Measurements from ENCODE around the gene RNF113B.

The RNF113B gene

DNA sequence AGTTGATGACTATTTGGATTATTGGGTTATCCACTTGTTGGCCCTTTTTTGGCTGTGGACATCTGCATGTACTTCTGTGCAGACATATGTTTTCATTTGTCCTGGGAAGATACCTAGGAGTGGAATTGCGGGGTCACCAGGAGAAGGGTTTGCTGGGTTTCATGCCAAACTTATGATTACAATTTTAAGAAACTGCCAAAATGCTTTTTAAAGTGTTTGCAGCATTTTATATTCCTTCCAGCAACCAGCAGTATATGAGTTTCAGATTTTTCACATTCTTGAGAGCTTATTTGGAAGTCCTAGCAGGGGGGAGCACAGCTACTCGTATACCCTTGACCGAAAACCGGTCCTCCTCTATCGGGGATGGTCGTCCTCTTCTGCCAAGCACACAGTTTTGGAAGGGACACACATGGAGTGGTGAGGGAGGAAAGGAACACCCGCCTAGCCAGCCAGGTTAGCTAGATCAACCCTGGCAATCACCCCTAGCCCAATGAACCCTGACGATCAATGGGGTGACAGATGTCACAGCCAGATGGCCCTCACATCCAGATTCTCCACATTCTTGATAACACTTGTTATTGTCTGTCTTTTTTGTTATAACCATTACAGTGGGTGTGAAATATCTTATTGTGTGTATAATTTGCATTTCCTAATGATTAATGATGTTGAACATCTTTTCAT, 26.7 kb upstream of the RNF113B start:
- DNase-seq: no peak

DNA sequence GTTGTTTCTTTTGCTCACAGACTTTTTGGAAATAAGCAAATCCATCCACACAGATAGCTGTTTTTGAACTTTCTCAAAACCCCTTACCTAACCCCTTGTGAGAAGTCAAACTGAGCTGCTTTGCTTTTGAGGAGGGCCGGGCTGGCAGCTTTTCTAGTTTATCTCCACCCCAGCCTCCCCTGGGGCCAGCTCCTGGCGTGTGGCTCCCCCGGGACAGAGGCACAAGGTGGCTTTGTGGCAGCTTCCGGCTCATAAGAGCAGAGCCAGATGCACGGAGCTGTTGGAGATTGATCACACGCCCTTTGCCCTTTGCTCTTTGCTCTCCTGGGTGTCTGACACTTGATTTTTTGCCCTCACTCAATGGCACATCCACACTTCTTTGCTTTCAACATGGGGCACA, 24.9 kb upstream of the RNF113B start:
- no peak for DNase-seq

DNA sequence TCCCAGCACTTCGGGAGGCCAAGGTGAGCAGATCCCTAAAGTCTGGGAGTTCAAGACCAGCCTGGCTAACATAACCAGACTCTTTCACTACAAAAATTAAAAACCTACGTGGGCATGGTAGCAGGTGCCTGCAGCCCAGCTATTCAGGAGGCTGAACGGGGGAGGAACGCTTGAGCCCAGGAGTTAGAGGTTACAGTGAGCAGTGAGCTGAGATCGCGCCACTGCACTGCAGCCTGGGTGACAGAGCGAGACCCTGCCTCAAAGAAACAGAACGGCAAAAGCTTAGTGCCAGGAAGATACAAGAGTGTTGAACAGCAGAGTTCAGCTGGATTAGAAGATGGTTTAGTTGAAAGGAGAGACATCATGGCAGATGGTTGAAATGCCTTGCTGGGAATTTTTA, 24.1 kb upstream of the RNF113B start:
- no peak for DNase-seq

DNA sequence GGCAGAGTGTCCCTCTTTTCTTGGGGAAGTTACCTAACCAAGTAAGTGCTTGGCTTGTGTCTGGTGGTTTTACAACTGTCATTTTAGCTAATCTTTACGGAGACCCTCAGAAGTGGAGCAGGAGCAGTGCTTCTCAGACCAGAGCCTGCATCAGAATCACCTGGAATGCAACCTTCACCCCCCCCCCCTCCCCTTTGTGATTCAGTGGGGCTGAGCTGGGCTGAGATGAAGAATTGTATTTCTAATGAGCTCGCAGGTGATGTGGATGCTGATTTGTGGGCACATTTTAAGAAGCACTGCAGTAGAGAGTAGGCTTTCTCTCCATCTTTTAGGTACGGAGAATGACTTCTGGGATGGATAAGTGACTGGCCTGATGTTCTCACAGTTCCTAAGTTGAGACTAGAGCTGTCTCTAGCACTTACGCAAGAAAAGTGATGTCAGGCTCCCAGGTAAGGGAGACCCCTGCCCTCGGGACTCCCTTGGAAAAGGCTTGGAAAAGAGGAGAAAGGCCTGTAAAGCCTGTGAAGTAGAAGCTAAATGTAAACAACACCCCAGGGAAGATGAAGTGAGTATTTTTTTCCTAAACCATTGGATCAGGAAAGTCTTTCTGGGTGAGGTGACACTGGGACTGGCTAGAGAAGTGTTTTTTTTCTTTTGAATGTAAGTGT, 23.3 kb upstream of the RNF113B start:
- DNase-seq: no peak

GRCh38 chr13:98199480-98199879, 22.4 kb upstream of the RNF113B start:
- DNase-seq: no peak

GRCh38 chr13:98198683-98199082, 21.6 kb upstream of the RNF113B start:
- DNase-seq: no peak

GRCh38 chr13:98195054-98195791, 18.2 kb upstream of the RNF113B start:
- DNase-seq: no peak

- DNase-seq: no peak
Measured at GRCh38 chr13:98192008-98192407, 14.9 kb upstream of the RNF113B start.

DNA sequence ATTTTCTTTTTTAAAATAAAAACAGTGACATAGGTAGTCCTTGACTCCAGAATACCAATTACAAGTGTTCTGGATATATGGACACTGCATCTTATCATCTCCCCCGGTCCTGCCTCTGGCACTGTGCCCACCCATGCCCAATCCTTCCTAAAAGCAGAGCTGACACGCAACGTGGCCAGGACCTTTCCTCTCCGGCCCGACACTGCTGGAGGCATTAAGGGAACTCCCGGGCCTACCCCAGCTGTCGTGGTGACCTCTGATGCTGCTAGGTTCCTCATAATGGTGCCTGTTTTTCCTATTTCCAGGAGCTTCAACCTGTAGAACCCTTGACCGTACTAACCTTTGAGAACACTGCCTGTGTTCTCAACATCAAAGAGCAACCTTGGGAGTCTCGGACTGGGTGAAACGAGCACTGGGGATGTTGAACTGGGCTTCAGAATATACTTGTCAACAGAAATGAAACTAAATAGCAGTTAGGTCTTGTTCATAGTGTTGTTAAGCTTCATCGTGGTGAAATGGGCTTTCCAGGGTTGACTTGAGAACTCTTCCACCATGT, 13.9 kb upstream of the RNF113B start:
- no peak for DNase-seq

DNA sequence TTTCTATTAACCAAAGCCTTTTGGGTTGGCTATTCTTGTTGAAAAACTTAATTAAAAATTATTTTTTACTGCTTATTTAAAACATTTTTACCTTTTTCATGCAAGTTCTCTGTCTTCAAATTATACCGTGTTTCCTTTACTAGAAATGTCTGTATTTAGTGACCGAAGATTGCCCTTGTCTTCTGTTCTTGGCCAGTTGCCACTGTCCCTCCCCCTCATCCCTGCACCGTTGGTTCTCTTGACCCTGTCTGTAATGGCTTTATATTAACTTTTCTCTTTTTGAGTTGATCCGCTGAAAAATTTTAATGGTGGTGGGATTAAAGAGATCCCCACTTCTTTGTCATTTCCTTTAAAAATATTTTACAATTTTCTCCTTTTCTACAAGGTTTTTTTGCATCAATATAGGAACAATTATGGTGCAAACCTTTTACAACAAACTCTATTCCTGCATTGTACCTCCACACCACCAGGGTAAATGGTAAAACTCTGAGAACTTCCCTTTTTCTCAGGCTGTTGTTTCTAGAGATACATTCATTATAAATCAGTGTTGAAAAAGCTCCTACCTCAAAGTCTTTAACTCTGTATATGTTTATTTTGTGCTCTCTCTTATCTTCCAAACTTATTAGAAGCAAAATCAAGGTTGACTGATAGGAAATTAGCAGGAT, 12.9 kb upstream of the RNF113B start:
- no peak for DNase-seq

DNA sequence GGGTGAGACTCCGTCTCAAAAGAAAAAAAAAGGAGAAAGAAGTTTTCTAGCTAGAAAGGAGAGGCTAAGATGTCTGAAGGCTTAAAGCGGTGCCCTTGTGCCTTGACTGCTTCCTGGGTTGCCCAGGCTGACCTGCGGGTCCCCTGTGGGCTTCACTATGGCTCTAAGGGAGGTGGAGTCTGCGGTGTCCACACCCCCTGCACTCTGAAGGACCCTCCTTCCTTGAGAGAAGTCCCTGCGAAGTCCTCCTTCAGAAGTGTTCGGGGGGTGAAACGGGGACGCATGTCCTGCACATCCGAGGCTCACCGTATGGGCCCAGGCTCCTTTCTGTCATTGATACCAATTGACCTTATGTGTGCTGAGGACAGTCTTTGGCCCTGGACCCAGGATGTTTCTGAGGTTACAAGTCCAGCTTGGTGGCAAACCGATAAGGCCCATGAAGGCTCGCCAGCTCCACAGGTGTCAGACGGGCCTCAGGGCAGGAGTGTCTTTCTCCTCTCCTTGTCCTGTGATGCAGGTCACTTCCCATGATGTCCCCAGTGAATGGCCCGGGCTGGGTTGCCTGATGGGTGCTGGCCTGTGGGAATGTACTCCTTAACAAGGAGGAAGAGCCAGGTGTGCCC, 11.6 kb upstream of the RNF113B start:
- DNase-seq: no peak

DNA sequence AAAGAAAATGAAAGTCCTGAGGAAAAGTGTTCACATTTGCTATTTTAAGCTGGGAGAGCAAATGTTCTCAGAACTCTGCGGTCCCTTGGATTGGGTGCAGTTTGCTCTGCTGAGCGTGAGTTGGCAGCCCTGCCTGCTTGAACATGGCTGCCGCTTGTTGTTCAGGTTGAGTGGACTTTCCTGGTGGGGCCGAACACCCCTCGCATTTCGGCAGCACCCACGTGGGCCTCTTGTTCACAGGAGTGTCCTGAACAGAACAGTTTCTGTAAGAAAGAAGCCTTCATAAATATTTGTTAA, 10.8 kb upstream of the RNF113B start:
- no peak for DNase-seq

DNA sequence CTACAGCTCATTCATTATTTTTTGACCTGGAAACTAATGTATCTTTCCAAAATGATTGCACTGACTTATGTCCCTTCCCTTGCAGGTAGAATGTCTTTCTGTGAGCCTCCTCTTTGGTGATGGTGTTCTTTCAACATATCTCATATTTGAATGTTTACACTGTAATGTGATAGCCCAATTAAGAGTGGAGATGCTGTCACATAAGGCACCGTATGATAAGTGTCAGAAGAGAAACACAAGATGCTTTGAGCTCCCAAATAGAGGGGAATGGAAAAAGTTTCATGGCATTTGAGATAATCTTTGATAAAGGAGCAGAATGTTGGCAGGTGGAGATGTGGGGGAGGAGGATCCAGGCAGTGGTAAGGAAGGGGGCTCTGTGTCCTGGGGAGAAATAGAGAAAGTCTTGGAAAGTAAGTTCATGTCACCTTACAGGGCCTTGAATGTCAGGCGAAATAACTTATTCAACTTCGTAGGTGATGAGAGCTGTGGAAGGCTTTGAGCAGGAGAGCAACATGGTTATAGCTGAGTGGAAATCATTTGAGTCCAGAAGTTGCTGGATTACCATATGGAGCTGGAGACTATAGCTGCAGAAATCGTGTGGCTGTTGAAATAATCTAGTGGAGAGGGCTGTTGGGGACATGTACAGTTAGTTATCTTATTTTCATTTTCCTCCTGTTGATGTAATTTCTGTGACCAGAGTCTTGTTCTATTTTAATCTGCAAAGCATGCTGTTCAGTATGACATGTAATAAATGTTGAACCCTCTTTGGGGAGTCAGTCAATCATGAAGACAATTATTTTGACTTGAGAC, 10.3 kb upstream of the RNF113B start:
- no peak for DNase-seq

DNA sequence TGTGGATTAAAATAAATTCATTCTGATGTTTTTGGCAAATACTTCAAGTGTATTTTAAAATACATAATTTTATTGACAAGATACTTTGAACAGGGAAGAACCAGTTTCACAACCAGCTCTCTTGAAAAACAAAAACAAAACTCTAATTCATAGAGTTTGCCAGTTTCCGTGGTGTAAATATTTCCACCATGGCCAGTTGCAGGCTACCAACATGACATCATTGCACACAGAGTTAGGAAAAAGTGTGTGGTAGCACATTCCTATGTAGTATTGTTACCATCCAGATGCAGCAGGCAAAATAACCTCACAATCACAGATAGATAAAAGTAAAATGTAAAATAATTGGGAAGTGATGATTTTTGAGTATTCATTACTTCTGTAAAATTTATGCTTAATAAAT, 7.7 kb upstream of the RNF113B start:
- no peak for DNase-seq

DNA sequence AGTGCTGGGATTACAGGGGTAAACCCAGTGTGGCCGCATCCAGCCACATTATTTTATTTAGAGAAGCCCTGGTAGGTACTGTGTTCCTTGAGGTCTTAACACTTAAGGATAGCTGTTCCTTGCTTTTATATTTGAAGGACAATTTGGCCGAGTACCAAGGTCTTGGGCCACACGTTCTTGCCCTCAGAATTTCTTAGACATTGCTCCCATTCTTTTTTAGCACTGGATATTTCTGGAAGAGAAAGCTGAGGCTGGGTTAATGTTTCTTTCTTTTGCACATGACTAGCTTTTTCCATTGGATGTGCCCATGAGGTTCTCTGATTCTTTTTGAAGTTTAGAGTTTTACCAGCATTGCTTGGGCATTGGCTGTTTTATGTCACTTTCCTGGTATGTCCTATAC, 5.5 kb upstream of the RNF113B start:
- no peak for DNase-seq

DNA sequence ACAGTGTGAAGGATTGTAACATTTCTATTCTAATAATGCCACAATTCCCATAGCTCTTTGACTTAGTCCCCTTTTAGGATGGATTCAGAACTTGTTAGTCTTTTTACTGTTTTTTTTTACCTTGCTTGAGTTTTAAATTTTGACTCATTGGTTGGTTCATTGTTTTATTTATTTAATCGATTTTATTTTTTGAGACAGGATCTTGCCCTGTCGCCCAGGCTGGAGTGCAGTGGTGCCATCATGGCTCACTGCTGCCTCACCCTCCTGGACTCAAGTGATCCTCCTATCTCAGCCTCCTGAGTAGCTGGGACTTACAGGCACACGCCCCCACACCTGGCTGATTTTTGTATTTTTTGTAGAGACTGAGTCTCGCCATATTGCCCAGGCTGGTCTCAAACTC, 5.1 kb upstream of the RNF113B start:
- no peak for DNase-seq

DNA sequence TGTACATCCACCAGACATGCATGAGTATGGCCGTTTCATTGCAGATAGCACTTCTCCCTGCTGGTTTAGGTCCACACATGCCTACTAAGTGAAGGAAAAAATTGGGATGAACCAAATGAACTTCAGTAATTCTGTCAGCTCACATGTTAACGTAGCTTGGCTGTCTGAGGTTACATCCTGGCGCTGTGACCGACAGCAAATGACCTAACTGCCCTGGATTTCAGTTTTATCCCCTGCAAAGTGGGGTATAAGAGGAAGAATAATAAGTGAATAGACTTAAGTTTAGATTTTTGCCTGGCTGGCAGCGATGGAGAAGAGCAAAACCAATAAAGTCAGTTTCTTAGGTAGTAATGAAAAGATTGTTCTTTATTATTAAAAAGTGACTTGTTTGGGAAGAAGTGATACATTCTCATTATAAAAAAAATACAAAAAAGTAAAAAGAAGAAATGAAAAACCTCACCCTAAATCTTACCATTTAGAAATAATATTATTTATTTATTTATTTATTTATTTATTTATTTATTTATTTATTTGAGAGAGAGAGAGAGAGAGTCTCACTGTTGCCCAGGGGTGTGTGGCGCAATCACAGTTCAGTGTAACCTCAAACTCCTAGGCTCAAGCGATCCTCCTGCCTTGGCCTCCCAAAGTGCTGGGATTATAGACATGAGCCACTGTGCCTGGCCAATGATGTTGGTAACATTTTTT, 4.2 kb upstream of the RNF113B start:
- DNase-seq: no peak

GRCh38 chr13:98180092-98180491, 3.0 kb upstream of the RNF113B start:
- DNase-seq: no peak

DNA sequence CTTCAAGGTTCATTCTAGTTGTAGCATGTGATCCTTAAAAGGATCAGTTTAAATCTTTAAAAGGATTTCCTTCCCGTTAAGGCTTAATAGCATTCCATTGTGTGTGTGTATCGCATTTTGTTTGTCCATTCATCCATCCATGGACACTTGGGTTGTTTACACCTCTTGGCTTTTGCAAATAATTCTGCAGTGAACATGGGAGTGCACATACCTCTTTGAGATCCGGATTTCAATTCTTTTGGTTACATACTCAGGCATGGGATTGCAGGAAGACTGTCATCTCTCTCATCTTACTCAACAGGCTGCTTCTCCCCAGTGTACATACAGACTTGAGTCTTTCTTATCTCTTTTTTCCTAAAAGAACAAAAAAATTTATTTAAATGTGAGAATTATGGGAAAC, 1.2 kb downstream of the RNF113B start:
- no peak for DNase-seq

DNA sequence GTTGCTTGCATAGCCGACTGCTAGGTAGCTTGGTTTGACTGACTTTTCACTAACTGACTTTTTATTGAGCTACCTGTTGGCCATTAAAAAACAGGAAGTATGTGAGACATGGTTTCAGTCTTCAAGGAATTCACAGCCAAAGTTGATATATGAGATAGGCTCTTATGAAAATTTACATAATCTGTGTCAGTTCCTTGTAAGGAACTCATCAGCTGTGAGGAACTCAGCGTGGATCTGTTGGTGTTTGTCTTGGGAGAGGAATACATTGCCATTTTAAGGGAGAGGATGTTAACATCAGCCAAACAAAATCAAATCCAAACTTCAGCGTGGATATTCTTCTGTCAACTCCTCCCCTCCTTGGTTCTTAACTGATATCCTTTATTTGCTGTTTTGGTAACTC, 2.0 kb downstream of the RNF113B start:
- DNase-seq: no peak

GRCh38 chr13:98174307-98174706, 2.8 kb downstream of the RNF113B start:
- DNase-seq: no peak
